ENCODE data around the gene SCN4B.

- TF ChIP-seq, protein P1, sequence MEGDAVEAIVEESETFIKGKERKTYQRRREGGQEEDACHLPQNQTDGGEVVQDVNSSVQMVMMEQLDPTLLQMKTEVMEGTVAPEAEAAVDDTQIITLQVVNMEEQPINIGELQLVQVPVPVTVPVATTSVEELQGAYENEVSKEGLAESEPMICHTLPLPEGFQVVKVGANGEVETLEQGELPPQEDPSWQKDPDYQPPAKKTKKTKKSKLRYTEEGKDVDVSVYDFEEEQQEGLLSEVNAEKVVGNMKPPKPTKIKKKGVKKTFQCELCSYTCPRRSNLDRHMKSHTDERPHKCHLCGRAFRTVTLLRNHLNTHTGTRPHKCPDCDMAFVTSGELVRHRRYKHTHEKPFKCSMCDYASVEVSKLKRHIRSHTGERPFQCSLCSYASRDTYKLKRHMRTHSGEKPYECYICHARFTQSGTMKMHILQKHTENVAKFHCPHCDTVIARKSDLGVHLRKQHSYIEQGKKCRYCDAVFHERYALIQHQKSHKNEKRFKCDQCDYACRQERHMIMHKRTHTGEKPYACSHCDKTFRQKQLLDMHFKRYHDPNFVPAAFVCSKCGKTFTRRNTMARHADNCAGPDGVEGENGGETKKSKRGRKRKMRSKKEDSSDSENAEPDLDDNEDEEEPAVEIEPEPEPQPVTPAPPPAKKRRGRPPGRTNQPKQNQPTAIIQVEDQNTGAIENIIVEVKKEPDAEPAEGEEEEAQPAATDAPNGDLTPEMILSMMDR (IDR thresholded peaks at IDR 0.05), result no peak
- no peak for TF ChIP-seq POLR2A (IDR thresholded peaks at IDR 0.05)
Observed at GRCh38 chr11:118167906-118168305, 15.3 kb upstream of the SCN4B start.
